Pancreas (tissue), 10 donors: ENCODE data around the gene IRF7. TPM values are rescaled to one million over a fixed set of nuclear protein-coding genes. Genes with fewer than 3 reads are reported as not detected.

Experiments used
- ATAC-seq, 4 donors: fragments of 200-7000 bp; cut with Tn5 transposase; one replicate each; pipeline versions ENCODE4 v1.8.0 to v1.9.1; 2020; ENCODE audit warnings: mild to moderate bottlenecking in 4 of 4, moderate library complexity in 4 of 4
- DNase-seq, 6 donors: peaks; one replicate each; pipeline ENCODE4 v3.0.0-alpha.2; 2020
- FAIRE-seq: peaks from 2 replicates; lab custom pipeline; 2012; peaks lifted over from hg19 to GRCh38; lab: Jason Lieb, UNC
- H3K27ac ChIP-seq, 4 donors: fragments of 200-600 bp; sonication (generic); 1 replicate in 3 of 4; 2 replicates in 1 of 4; pipeline versions ENCODE4 v1.5.0 to v1.8.0; 2020
- H3K27me3 ChIP-seq, 4 donors: fragments of 200-600 bp; one replicate each; pipeline ENCODE4 v1.8.0; 2021
- H3K36me3 ChIP-seq, 3 donors: fragments of 200-600 bp; sonication (generic) in 1 of 3; one replicate each; pipeline versions ENCODE4 v1.5.0 to v1.8.0; 2020 to 2021
- H3K4me1 ChIP-seq, 3 donors: fragments of 200-600 bp; one replicate each; pipeline ENCODE4 v1.8.0; 2021
- H3K4me3 ChIP-seq, 4 donors: fragments of 200-600 bp; sonication (generic) in 2 of 4; one replicate each; pipeline versions ENCODE4 v1.5.0 to v1.8.0; 2020 to 2021
- H3K9me3 ChIP-seq, 4 donors: fragments of 200-600 bp; one replicate each; pipeline ENCODE4 v1.8.0; 2021
- WGBS, 2 donors: extraction: QIAGEN DNeasy Blood & Tissue Kit; methylation state at CpG; one replicate each; pipeline ENCODE4 v1.1.7; 2013; 5-methylcytosine and 5-hydroxymethylcytosine counted together
- intact Hi-C, 3 donors: fragments of 100-400 bp; cut with DNase I; formaldehyde crosslinking; loops; one replicate each; pipeline versions ENCODE4 v1.11.1 to v1.14.2; 2022
- polyA plus RNA-seq, 2 donors: library from polyadenylated mRNA; stranded (reverse); fragments of 200-250 nt; gene quantifications; one replicate each; pipeline ENCODE4 v1.2.3, GENCODE V29; 2013
- total RNA-seq, 6 donors: library from RNA; stranded (reverse); fragmentation: NEBNext Ultra II Directional in 4 of 6; extraction: Animal tissue kit (Norgen Biotek cat#: 25700) in 4 of 6; gene quantifications; one replicate each; pipeline versions ENCODE4 v1.2.1 to v1.2.4, GENCODE V29; 2021 to 2023
- TF ChIP-seq, protein P1 (sequence below), 4 donors: fragments of 200-600 bp; sonication (generic) in 3 of 4; IDR thresholded peaks; one replicate each; pipeline versions ENCODE4 v1.5.0 to v1.8.0; 2021; ENCODE audit warnings: antibody characterized with exemption in 4 of 4
- donor health status: healthy with polysubstance abuse.
- donor health status: DM: no; HTN: no; CAD: no; lungs with moderate emphysema.
- donor health status: DM: no; HTN: no; CAD: no.
- donor health status: control.
- donor health status: control.
- donor health status: Bipolar disorder and iron deficiency.
- donor health status: DM: yes; HTN: yes; CAD: no.
- donor health status: DM: no; HTN: no; CAD: no.
- donor health status: DM: no; HTN: no; CAD: no.
- donor health status: DM: yes; HTN: yes; CAD: no.

IRF7 gene
- total and polyA plus RNA-seq, 8 donors: 4.0 to 36.6 (median 10.2) TPM

DNA sequence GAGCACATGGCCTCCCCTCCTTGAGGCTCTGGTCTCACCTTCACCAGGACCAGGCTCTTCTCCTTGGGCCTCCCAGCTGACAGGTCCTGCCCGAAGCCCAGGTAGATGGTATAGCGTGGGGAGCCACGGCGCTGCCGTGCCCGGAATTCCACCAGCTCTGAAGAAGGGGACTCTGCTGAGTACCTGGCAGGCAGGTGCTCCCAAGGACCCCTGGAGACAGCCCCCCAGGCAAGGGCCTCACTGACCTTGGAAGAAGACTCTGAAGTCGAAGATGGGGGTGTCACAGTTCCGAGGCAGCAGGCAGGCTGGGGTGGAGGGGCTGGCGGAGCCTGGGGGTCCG is 2.8 kb downstream of the IRF7 start:
- no peak overlapping the region for H3K4me3 ChIP-seq
- TF ChIP-seq, protein P1, sequence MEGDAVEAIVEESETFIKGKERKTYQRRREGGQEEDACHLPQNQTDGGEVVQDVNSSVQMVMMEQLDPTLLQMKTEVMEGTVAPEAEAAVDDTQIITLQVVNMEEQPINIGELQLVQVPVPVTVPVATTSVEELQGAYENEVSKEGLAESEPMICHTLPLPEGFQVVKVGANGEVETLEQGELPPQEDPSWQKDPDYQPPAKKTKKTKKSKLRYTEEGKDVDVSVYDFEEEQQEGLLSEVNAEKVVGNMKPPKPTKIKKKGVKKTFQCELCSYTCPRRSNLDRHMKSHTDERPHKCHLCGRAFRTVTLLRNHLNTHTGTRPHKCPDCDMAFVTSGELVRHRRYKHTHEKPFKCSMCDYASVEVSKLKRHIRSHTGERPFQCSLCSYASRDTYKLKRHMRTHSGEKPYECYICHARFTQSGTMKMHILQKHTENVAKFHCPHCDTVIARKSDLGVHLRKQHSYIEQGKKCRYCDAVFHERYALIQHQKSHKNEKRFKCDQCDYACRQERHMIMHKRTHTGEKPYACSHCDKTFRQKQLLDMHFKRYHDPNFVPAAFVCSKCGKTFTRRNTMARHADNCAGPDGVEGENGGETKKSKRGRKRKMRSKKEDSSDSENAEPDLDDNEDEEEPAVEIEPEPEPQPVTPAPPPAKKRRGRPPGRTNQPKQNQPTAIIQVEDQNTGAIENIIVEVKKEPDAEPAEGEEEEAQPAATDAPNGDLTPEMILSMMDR (IDR thresholded peaks at IDR 0.05): no peak
- H3K36me3 ChIP-seq: peaks cover 0 to 53% (median 36%) of the 10 kb centered on the region in 3 donors
- intact Hi-C loops: no loop called here
- no peaks in the 10 kb centered on the region for H3K9me3 ChIP-seq
- H3K4me1 ChIP-seq: peaks cover 0 to 9% (median 7%) of the 10 kb centered on the region in 3 donors
- FAIRE-seq (no peak), ATAC-seq (no peak), DNase-seq (peak in 3 of 6 donors; percentile 26 to 64 (median 33))
- 92 to 93% methylated on average over 10 of the region's 10 CpGs for WGBS, 2 donors
- no peak overlapping the region for H3K27ac ChIP-seq
- H3K27me3 ChIP-seq: no peaks in the 10 kb centered on the region

DNA sequence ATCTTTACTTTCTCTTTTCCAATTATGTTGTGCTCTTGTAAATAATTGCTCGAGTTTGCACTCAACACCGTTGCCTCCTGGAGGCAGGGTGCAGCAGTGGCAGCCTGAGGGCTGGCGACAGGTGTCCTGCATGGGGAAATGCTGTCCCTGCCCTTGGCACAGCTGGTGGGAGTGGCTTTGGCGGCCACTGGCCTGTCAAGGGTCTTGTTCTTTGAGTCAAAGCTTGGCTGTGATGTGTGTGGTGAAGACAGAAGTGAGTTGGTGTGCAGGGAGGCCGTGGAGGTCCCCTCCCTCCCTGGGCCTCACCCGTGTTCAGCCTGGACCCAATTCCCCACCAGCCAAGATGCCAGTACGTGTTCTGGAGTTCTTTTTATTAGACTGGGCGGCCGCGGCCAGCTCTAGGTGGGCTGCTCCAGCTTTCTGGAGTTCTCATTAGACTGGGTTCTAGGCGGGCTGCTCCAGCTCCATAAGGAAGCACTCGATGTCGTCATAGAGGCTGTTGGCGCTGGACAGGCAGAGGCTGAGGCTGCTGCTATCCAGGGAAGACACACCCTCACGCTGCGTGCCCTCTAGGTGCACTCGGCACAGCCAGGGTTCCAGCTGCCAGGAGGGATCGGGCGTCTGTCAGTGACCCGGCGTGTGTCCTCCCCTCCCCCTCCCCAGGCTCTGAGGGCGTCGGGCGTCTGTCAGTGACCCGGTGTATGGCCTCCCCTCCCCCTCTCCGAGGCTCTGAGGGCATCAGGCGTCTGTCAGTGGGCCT is 3.4 kb downstream of the IRF7 start:
- FAIRE-seq: no peak
- Histone ChIP-seq H3K36me3 (peaks cover 2 to 58% (median 42%) of the 10 kb centered on the region in 3 donors), H3K27me3 (no peaks in the 10 kb centered on the region), H3K27ac (no peak overlapping the region), H3K9me3 (no peaks in the 10 kb centered on the region), H3K4me3 (no peak overlapping the region), H3K4me1 (peaks cover 0 to 9% (median 7%) of the 10 kb centered on the region in 3 donors)
- ATAC-seq: no peak
- TF ChIP-seq, protein P1 (IDR thresholded peaks at IDR 0.05): no peak
- intact Hi-C loops: no loop called here
- peak in 5 of 6 donors; percentile 16 to 75 (median 47) for DNase-seq
- WGBS, 2 donors: 74 to 79% methylated on average over 27 of the region's 27 CpGs

DNA sequence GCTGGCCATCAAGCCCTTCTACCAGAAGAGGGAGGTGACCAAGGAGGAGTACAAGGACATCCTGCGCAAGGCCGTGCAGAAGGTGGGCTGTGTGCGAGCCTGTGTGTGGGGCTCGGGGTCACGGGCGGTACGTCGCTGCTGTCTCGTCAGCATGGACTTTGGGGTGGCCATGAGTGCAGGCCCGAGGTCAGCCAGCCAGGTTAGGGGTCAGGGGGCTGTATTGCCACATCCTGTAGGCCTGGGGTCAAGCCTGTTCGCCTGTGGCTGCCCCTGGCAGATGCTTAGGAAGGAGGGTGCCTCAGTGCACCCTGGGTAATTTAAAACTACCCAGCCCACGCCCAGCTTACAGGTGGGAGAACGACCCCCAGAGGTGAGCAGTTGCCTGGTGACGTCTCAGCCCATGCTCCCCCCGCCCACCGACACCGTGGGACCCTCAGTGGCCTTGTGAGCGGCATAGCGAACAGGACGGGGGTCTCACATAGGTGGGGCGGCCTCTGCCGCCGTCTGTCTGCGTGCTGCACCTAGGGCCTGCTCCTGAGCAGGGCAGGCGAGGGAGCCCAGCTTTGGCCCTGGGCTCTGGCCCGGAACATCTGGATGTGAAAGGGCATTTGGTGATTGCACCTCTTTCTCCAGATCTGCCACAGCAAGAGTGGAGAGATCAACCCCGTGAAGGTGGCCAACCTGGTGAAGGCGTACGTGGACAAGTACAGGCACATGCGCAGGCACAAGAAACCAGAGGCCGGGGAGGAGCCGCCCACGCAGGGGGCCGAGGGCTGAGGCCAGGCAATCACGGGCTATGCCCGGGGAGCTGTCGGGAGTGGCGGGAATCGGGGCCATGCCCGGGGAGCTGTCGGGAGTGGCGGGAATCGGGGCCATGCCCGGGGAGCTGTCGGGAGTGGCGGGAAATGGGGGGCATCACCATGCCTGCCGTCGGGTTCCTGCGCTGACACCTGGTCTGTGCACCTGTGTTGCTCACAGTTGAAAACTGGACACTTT is 4.5 kb downstream of the IRF7 start:
- no peak for ATAC-seq
- no peak overlapping the region for H3K4me3 ChIP-seq
- peaks cover 4 to 69% (median 45%) of the 10 kb centered on the region in 3 donors for H3K36me3 ChIP-seq
- DNase-seq: peak in 4 of 6 donors; percentile 17 to 70 (median 40)
- no peak for FAIRE-seq
- H3K9me3 ChIP-seq: no peaks in the 10 kb centered on the region
- no peak overlapping the region for H3K27ac ChIP-seq
- WGBS, 2 donors: 92% methylated on average over 43 to 49 of the region's 49 CpGs
- no peaks in the 10 kb centered on the region for H3K27me3 ChIP-seq
- H3K4me1 ChIP-seq: peaks cover 0 to 9% (median 7%) of the 10 kb centered on the region in 3 donors
- intact Hi-C loops: no loop called here
- TF ChIP-seq, protein P1 (IDR thresholded peaks at IDR 0.05): no peak

DNA sequence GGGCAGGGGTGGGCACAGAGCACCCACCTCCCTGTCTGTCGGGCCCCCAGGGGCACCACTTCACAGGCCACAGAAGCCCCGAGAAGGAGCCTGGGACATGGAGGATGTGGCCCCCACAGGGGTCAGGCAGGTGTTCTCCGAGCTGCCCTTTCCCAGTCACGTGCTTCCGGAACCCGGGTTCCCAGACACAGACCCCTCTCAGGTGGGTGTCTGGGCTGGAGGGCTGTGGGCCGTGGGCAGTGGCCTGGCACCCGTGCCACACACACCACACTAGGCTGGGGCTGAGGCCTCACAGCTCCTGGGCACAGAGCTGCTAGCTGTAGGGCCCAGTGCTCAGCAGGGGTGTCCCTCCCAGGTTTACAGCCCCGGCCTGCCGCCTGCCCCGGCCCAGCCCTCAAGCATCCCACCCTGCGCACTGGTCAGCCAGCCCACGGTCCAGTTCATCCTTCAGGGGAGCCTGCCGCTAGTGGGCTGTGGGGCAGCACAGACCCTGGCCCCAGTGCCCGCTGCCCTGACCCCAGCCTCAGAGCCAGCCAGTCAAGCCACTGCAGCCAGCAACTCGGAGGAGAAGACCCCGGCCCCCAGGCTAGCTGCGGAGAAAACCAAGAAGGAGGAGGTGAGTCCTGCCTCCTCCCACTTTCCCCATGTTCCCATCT is 5.5 kb downstream of the IRF7 start:
- peaks cover 0 to 6% (median 5%) of the 10 kb centered on the region in 3 donors for H3K4me1 ChIP-seq
- H3K27me3 ChIP-seq: no peaks in the 10 kb centered on the region
- H3K36me3 ChIP-seq: peaks cover 4 to 79% (median 47%) of the 10 kb centered on the region in 3 donors
- intact Hi-C loops: no loop called here
- H3K27ac ChIP-seq: no peak overlapping the region
- DNase-seq: peak in 4 of 6 donors; percentile 12 to 71 (median 32)
- WGBS, 2 donors: 95 to 96% methylated on average over 15 to 18 of the region's 18 CpGs
- TF ChIP-seq, protein P1 (IDR thresholded peaks at IDR 0.05): no peak
- no peaks in the 10 kb centered on the region for H3K9me3 ChIP-seq
- no peak overlapping the region for H3K4me3 ChIP-seq
- no peak for FAIRE-seq
- no peak for ATAC-seq
